Measurements from ENCODE around the gene EXOSC10. TPM values are rescaled to one million over a fixed set of nuclear protein-coding genes. Genes with fewer than 3 reads are reported as not detected.

Gene EXOSC10
- total RNA-seq, 1 donor from 2014 or later: 54.7 TPM

Other genes starting within 250 kb of the EXOSC10 start
- 86.8 and 158 TPM in 2 replicates for gene TARDBP, start 87.2 kb downstream of the EXOSC10 start, total RNA-seq
- 0.04 TPM in 1 of 2 replicates, not detected in the other for gene MASP2, start 52.6 kb downstream of the EXOSC10 start, total RNA-seq
- gene SRM, start 39.9 kb downstream of the EXOSC10 start, total RNA-seq: 15.7 and 22.7 TPM in 2 replicates
- gene ANGPTL7, start 89.5 kb upstream of the EXOSC10 start, total RNA-seq: not detected in 2 replicates
- gene MTOR, start 162.7 kb upstream of the EXOSC10 start, total RNA-seq: 42.7 and 69.5 TPM in 2 replicates
- gene UBIAD1, start 173.3 kb upstream of the EXOSC10 start, total RNA-seq: 6.3 and 7.8 TPM in 2 replicates